HG03354 (cell line): Measurements from ENCODE around the gene TMEM150B.

Experiments
- ATAC-seq: cut with Tn5 transposase; IDR thresholded peaks from one replicate; pipeline ENCODE4 v1.9.1; 2021; ENCODE audit warnings: mild to moderate bottlenecking; ENCODE audit not compliant: unreplicated experiment, poor library complexity, severe bottlenecking

The TMEM150B gene

GRCh38 chr19:55310498-55310897 lies 14.6 kb downstream of the TMEM150B start:
- no peak for ATAC-seq

- no peak for ATAC-seq
Observed at GRCh38 chr19:55309448-55309847, 15.7 kb downstream of the TMEM150B start.

- ATAC-seq = no peak
Observed at GRCh38 chr19:55308281-55308680, 16.9 kb downstream of the TMEM150B start.

- ATAC-seq = no peak
Observed at GRCh38 chr19:55306712-55307111, 18.4 kb downstream of the TMEM150B start.

DNA sequence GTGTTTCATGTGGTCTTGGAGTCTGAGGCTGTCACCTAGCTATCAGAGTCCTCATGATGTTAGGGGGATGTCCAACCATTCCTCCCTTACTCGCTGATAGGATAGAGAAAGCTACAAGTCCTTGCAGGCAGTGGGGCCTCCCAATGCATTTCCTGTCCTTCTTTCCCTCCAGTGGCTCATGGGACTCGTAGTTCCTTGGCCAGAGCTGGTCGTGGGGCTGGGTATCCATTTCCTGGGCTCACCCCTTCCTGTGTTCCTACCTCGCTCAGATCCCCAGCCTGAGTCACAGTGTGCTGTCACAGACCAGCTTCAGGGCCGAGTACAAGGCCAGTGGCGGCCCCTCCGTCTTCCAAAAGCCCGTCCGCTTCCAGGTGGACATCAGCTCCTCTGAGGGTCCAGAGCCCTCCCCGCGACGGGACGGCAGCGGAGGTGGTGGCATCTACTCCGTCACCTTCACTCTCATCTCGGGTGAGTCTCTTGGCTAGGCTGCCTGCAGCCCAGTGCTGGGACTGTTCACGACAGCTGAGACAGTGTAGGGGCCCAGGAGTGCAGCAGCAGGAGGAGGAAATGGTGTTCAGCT lies 19.1 kb downstream of the TMEM150B start:
- no peak for ATAC-seq

DNA sequence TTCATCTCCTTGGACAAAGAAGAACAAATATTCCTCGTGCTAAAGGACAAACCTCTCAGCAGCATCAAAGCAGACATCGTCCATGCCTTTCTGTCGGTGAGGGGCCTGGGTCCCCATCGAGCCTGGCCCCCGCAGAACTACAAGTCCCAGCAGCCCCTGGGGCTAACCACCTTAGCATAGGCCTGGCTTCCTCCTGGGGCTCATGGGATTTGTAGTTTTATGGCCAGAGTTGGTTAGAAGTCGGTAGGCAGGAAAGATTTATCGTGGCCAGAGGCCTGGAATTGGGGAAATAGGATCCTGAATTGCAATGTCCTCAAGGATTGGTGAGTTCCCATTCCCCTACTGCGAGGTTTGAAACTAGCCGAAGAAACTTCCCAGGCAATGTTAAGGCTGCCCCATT lies 19.6 kb downstream of the TMEM150B start:
- no peak for ATAC-seq

GRCh38 chr19:55304980-55305379 lies 20.2 kb downstream of the TMEM150B start:
- no peak for ATAC-seq

DNA sequence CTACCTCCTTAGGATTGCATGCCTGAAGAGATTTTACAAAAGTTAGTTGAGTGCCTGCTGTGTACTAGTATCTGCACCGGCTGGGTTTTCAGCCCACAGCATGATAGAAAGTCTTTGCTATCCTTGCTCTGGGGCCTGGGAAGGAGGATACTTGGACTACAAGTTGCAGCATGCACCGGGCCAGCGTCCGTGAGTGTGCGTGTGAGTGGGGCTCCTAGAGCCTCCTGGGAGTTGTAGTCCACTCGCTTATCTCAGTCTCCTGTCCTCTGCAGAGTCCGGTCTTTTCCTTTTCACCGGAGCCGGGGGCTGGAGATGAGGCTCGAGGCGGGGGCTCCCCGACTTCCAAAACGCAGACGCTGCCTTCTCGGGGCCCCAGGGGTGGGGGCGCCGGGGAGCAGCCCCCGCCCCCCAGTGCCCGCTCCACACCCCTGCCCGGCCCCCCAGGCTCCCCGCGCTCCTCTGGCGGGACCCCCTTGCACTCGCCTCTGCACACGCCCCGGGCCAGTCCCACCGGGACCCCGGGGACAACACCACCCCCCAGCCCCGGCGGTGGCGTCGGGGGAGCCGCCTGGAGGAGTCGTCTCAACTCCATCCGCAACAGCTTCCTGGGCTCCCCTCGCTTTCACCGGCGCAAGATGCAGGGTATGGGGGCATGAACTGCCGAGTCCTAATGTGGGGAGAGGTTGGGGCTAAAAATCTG lies 20.7 kb downstream of the TMEM150B start:
- ATAC-seq = no peak

DNA sequence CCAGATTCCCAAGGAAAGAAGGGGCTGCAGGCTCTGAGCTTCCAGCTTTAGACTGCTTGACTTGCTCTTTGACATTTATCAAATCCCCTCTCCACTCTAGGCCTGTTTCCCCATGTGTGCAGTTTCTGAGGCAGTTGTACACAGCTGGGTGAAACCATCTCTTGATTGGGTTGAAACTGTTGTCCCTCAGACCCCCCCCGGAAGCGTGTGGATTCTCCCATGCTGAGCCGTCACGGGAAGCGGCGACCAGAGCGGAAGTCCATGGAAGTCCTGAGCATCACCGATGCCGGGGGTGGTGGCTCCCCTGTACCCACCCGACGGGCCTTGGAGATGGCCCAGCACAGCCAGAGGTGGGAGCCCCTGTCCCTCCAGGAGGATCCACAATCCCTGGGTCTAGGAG lies 21.7 kb downstream of the TMEM150B start:
- no peak for ATAC-seq

DNA sequence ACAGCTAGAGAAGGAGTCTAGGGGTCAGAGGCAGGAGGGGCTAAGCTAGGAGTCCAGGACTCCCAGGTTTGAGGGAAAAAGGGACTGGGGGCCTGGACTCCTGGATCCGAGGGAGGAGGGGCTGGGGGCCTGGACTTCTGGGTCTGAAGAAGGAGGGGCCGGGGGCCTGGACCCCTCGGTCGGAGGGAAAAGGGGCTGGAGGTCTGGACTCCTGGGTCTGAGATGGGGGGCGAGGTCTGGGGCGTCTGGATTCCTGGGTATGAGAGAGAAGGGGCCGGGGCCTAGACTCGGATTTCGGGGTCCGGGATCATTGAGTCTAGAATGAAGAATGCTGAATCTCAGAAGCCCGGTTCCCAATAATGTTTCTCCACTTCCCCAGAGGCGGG lies 22.8 kb downstream of the TMEM150B start:
- ATAC-seq = no peak

GRCh38 chr19:55301459-55302317 lies 23.5 kb downstream of the TMEM150B start:
- ATAC-seq = peak; percentile 83

GRCh38 chr19:55300886-55301458 lies 24.2 kb downstream of the TMEM150B start:
- no peak for ATAC-seq

- ATAC-seq = no peak
Observed at GRCh38 chr19:55299991-55300390, 25.1 kb downstream of the TMEM150B start.

- ATAC-seq = no peak
Observed at GRCh38 chr19:55297267-55297666, 27.9 kb downstream of the TMEM150B start.

GRCh38 chr19:55289117-55289796 lies 35.9 kb downstream of the TMEM150B start:
- no peak for ATAC-seq

DNA sequence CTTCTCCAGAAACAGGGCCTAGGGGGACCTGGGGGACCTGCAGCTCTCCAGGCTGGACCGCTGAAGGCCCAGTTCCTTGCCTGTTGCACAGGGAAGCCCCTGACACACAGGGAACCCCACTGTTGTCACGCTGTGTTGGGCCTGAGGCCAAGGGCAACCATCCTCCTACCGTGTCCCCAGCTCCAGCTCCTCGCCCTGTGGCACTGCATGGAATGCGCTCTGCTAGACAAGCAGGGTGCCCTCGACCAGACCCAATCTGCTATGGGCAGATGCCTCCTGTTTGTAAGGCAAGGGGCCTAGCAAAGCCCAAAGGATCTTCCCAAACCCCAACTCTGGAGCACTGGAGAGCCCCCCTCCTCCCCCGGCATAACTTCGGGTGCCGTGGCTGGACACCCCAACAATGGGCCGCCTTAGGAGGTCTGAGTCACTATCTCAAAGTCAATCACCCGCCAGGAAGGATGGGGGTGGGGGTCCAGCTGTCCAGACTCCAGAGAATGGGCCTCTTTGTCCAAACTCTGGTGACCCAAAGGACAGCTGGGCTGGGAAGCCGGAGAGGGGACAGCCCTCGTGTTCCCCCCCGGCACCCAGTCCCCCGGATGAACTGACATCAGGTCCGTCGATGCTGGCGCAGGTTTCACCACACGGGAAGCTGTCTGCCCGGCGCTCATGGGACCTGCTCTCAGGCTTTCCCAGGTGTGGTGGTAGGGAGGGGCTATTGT lies 37.6 kb downstream of the TMEM150B start:
- no peak for ATAC-seq

DNA sequence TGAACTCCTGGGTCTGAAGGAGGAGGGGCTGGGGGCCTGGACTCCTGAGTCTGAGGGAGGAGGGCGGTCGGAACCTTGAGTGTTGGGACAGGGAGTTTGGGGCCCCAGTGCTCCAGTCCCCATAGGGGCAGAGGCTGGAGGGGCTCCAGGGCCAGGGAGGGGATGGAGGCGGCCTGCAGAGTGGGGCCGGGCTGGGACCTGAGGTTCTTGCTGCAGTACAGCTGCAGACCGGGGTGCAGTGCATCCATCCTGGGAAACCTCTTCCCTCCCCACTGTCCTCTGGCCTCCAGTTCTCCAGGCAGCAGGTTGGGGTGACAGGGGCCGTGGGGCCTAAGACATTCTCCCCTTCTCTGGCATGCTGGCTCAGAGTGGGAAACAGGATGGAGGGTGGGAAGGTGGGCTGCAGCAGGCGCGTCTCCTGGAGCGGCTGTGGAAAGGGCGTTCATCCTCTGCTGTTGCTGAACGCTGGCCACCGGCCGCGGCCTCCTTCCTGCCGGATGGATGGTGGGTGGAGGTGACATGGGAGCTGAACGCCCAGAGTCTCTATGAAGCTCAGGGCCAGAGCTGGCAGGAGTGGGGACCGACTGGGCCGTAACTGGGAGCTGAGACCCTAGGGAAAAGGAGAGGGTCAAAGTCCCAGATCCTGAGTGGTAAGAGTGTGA lies 39.8 kb downstream of the TMEM150B start:
- no peak for ATAC-seq

GRCh38 chr19:55284405-55285058 lies 40.6 kb downstream of the TMEM150B start:
- ATAC-seq = no peak
